Neuronal stem cell (in vitro differentiated cells): ENCODE measurements around the gene EXOC1L.

Experiments
- DNase-seq: peaks from one replicate; pipeline ENCODE4 v3.0.0-alpha.2; 2013; ENCODE audit warnings: low spot score
- H2AFZ ChIP-seq: one replicate; pipeline ENCODE4 v1.6.1; 2013; ENCODE audit warnings: mild to moderate bottlenecking, low read length, inconsistent platforms
- H2AK5ac ChIP-seq: 2 replicates; pipeline ENCODE4 v1.6.1; 2013; ENCODE audit warnings: low read depth, mild to moderate bottlenecking, inconsistent platforms, low read length, moderate library complexity, mixed read lengths
- H2BK120ac ChIP-seq: 2 replicates; pipeline ENCODE4 v1.6.1; 2013; ENCODE audit warnings: low read depth, mild to moderate bottlenecking, inconsistent platforms, low read length, moderate library complexity, mixed read lengths
- H2BK12ac ChIP-seq: one replicate; pipeline ENCODE4 v1.6.1; 2013; ENCODE audit warnings: low read length, inconsistent platforms
- H2BK15ac ChIP-seq: 2 replicates; pipeline ENCODE4 v1.6.1; 2013; ENCODE audit warnings: mild to moderate bottlenecking, low read length, inconsistent platforms, mixed read lengths
- H2BK5ac ChIP-seq: one replicate; pipeline ENCODE4 v1.6.1; 2013; ENCODE audit warnings: inconsistent platforms, mild to moderate bottlenecking, low read length, moderate library complexity
- H3K14ac ChIP-seq: one replicate; pipeline ENCODE4 v1.6.1; 2013; ENCODE audit warnings: low read length, inconsistent platforms
- H3K18ac ChIP-seq: 2 replicates; pipeline ENCODE4 v1.6.1; 2013; ENCODE audit warnings: low read length, inconsistent platforms
- H3K23ac ChIP-seq: 2 replicates; pipeline ENCODE4 v1.6.1; 2013; ENCODE audit warnings: low read depth, mild to moderate bottlenecking, mixed read lengths, low read length, inconsistent platforms; ENCODE audit not compliant: poor library complexity
- H3K27ac ChIP-seq: replicated peaks from 3 replicates; pipeline ENCODE4 v1.5.1; 2013; ENCODE audit warnings: low read length, inconsistent platforms
- H3K27me3 ChIP-seq, 3 experiments: 2 replicates each; pipeline ENCODE4 v1.6.1; 2013; ENCODE audit warnings: low read length in 3 of 3, mild to moderate bottlenecking in 2 of 3, inconsistent platforms in 1 of 3, low read depth in 1 of 3, mixed read lengths in 1 of 3, moderate library complexity in 1 of 3; ENCODE audit not compliant: control insufficient read depth in 3 of 3, insufficient read depth in 3 of 3
- H3K36me3 ChIP-seq, 2 donors: replicated peaks in 1 of 2; 2 replicates each; pipeline ENCODE4 v1.6.1; 2013; ENCODE audit warnings: low read length in 2 of 2; ENCODE audit not compliant: control insufficient read depth in 2 of 2, insufficient read depth in 2 of 2
- H3K4ac ChIP-seq: 2 replicates; pipeline ENCODE4 v1.6.1; 2013; ENCODE audit warnings: inconsistent platforms, mild to moderate bottlenecking, low read length, moderate library complexity
- H3K4me1 ChIP-seq, 2 donors: 1 replicate in 1 of 2; 2 replicates in 1 of 2; pipeline ENCODE4 v1.6.1; 2013; ENCODE audit warnings: low read length in 2 of 2, low read depth in 1 of 2; ENCODE audit not compliant: control insufficient read depth in 2 of 2, insufficient read depth in 1 of 2
- H3K4me2 ChIP-seq: one replicate; pipeline ENCODE4 v1.6.1; 2013; ENCODE audit warnings: mild to moderate bottlenecking, low read length, inconsistent platforms; ENCODE audit not compliant: insufficient read depth, poor library complexity, severe bottlenecking
- H3K4me3 ChIP-seq, 2 donors: 2 replicates each; pipeline ENCODE4 v1.5.1; 2013; ENCODE audit warnings: low read length in 2 of 2, mild to moderate bottlenecking in 2 of 2, inconsistent platforms in 1 of 2, moderate library complexity in 1 of 2
- H3K79me1 ChIP-seq: one replicate; pipeline ENCODE4 v1.6.1; 2013; ENCODE audit warnings: low read depth, mild to moderate bottlenecking, inconsistent platforms, low read length, moderate library complexity
- H3K9ac ChIP-seq: one replicate; pipeline ENCODE4 v1.6.1; 2013; ENCODE audit warnings: mild to moderate bottlenecking, low read depth, low read length, inconsistent platforms; ENCODE audit not compliant: poor library complexity
- H3K9me3 ChIP-seq, 2 donors: replicated peaks in 1 of 2; 2 replicates each; pipeline versions ENCODE3 to v1.6.1; 2013; ENCODE audit warnings: low read length in 2 of 2, mild to moderate bottlenecking in 2 of 2, inconsistent platforms in 1 of 2, low read depth in 1 of 2, mixed read lengths in 1 of 2, moderate library complexity in 1 of 2; ENCODE audit not compliant: control insufficient read depth in 2 of 2, insufficient read depth in 1 of 2
- H4K8ac ChIP-seq: one replicate; pipeline ENCODE4 v1.6.1; 2013; ENCODE audit warnings: low read depth, mild to moderate bottlenecking, inconsistent platforms, low read length, moderate library complexity
- H4K91ac ChIP-seq: one replicate; pipeline ENCODE4 v1.6.1; 2013; ENCODE audit warnings: low read length, low read depth, mild to moderate bottlenecking, inconsistent platforms; ENCODE audit not compliant: poor library complexity
- WGBS, 2 donors: extraction: QIAGEN DNeasy Blood & Tissue Kit; methylation state at CpG; one replicate each; pipeline ENCODE4 v1.1.7; 2013; ENCODE audit warnings: missing lambda C conversion rate in 2 of 2, mixed read lengths in 1 of 2; ENCODE audit not compliant: insufficient read length in 2 of 2, insufficient replicate concordance in 1 of 2; ENCODE audit errors: extremely low coverage in 2 of 2; 5-methylcytosine and 5-hydroxymethylcytosine counted together

EXOC1L gene

DNA sequence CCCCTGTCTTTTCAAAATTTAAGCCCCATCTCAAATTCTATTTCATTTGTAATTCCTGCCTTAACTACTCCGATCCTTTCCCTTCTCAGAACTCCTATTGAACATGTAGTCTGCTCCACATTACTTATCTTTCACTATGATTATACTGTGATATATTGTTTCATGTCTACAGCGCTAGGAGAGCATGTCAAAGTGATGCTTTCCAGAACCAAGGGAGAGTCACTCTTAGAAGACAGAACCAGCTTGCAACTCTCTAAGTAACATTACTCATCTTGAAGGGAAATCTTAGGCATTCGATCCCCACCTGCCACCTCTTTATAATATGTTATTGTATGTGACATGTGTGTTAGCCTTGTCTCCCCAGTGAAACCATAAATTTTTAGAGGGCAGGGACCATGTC lies 10.5 kb downstream of the EXOC1L start:
- Histone ChIP-seq H2BK120ac (no peak overlapping the region), H2BK12ac (no peak overlapping the region), H3K18ac (no peak overlapping the region), H3K14ac (no peak overlapping the region), H3K4me3 (no peak overlapping the region), H2AK5ac (no peak overlapping the region), H3K4ac (no peak overlapping the region), H3K4me2 (no peak overlapping the region), H2BK5ac (no peak overlapping the region), H3K4me1 (no peaks in the 10 kb centered on the region), H3K9ac (no peak overlapping the region), H2AFZ (no peak overlapping the region), H4K91ac (no peak overlapping the region), H3K23ac (no peak overlapping the region), H2BK15ac (no peak overlapping the region), H3K79me1 (no peaks in the 10 kb centered on the region), H3K27me3 (peaks cover 0 to 20% (median 0%) of the 10 kb centered on the region in 3 experiments), H3K36me3 (no peaks in the 10 kb centered on the region), H4K8ac (no peak overlapping the region), H3K27ac (no peak overlapping the region), H3K9me3 (no peaks in the 10 kb centered on the region)
- DNase-seq, result no peak
- no CpG with 5 or more reads among the region's 3 CpGs for WGBS, 2 donors

DNA sequence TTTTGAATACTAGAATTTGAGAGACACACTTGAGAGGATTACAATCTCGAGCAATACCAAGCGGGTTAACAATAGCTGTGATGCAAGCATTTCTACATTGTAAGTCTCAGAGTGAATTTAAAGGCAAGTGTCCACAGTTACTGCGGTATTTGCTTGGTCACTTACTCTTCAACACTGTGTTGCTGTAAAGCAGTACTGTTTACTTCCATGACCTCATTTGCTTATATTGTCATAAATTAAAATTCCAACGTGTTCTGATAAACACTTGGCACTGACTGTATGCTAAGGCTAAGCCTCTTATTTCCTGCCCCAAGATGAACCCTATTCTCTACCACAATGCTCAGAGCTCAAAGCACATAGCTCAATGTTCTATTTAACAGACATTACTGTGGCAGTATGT lies 11.1 kb downstream of the EXOC1L start:
- Histone ChIP-seq H2BK120ac (no peak overlapping the region), H3K14ac (no peak overlapping the region), H4K91ac (no peak overlapping the region), H3K79me1 (no peaks in the 10 kb centered on the region), H2BK15ac (no peak overlapping the region), H3K27ac (no peak overlapping the region), H2AFZ (no peak overlapping the region), H3K4me2 (no peak overlapping the region), H3K4ac (no peak overlapping the region), H3K36me3 (no peaks in the 10 kb centered on the region), H3K4me3 (no peak overlapping the region), H2BK12ac (no peak overlapping the region), H3K9ac (no peak overlapping the region), H3K23ac (no peak overlapping the region), H3K9me3 (no peaks in the 10 kb centered on the region), H2AK5ac (no peak overlapping the region), H3K27me3 (peaks cover 0 to 20% (median 0%) of the 10 kb centered on the region in 3 experiments), H2BK5ac (no peak overlapping the region), H3K4me1 (no peaks in the 10 kb centered on the region), H4K8ac (no peak overlapping the region), H3K18ac (no peak overlapping the region)
- DNase-seq, result no peak
- WGBS, 2 donors, result no CpG with 5 or more reads among the region's 4 CpGs

DNA sequence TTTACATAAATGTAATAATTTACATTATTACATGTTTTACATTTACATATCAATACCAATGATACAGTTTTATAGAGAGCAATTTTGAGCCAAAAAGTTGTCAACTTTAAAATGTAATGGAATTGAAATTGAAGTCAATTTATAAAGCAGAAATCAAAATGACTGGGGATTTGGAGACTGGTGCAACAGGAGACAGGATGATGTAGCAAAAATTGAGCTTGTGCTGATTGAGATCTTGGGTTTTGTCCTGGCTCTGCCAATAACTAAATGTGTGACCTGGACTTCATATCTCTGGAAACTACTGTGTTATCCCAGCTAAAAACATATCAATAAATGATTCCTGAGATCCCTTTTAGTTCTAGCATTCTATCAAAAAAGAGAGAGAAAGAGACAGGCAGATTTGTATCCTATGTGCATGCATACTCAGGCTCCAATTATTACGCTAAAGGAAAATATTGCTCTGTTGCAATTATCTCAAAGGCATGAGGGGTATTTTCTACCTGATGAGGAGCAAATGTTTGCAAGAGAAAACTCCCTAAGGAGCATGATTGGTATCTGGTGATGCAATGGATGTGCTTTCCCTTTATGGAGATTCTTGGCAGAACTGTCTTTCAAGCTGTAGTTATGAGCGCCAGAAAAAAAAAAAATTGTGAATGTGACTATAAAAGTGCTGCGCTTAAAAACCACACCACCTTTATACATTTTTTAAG lies 14.7 kb downstream of the EXOC1L start:
- WGBS, 2 donors, result no CpG with 5 or more reads among the region's 3 CpGs
- Histone ChIP-seq H2BK120ac (no peak overlapping the region), H2AFZ (no peak overlapping the region), H3K23ac (no peak overlapping the region), H3K27ac (no peak overlapping the region), H3K79me1 (no peaks in the 10 kb centered on the region), H3K4me2 (no peak overlapping the region), H3K27me3 (peaks cover 0 to 12% (median 0%) of the 10 kb centered on the region in 3 experiments), H2BK15ac (no peak overlapping the region), H4K8ac (no peak overlapping the region), H3K9ac (no peak overlapping the region), H3K4me3 (no peak overlapping the region), H3K18ac (no peak overlapping the region), H2BK5ac (no peak overlapping the region), H3K14ac (no peak overlapping the region), H3K4me1 (no peaks in the 10 kb centered on the region), H3K4ac (no peak overlapping the region), H2BK12ac (no peak overlapping the region), H2AK5ac (no peak overlapping the region), H4K91ac (no peak overlapping the region), H3K9me3 (peaks cover 3 to 6% of the 10 kb centered on the region in 2 donors), H3K36me3 (no peaks in the 10 kb centered on the region)
- DNase-seq, result no peak

DNA sequence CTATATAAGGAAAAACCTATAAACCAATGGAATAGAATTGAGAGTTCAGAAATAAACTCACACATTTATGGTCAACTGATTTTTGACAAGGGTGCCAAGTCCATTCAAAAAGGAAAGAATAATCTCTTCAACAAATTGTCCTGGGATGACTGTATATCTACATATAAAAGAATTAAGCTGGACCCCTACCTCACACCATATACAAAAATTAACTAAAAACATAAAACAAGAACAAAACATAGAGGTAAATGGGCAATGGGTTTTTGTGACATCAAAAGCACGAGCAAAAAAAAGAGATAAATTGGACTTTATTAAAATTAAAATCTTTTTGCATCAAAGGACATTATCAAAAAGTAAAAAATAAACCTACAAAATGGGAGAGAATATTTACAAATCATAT lies 18.3 kb downstream of the EXOC1L start:
- no peak overlapping the region for H3K4me3 ChIP-seq
- H4K91ac ChIP-seq, result no peak overlapping the region
- H3K18ac ChIP-seq, result no peak overlapping the region
- no peak overlapping the region for H2AFZ ChIP-seq
- H3K36me3 ChIP-seq, result no peaks in the 10 kb centered on the region
- H3K4me2 ChIP-seq, result no peak overlapping the region
- no peak overlapping the region for H2BK120ac ChIP-seq
- H2AK5ac ChIP-seq, result no peak overlapping the region
- no CpG with 5 or more reads among the region's 1 CpG for WGBS, 2 donors
- no peaks in the 10 kb centered on the region for H3K4me1 ChIP-seq
- H3K9me3 ChIP-seq, result peaks cover 3 to 11% of the 10 kb centered on the region in 2 donors
- no peak overlapping the region for H2BK5ac ChIP-seq
- no peak overlapping the region for H3K27ac ChIP-seq
- no peak overlapping the region for H2BK15ac ChIP-seq
- H3K23ac ChIP-seq, result no peak overlapping the region
- H3K4ac ChIP-seq, result no peak overlapping the region
- no peak overlapping the region for H4K8ac ChIP-seq
- no peaks in the 10 kb centered on the region for H3K79me1 ChIP-seq
- H2BK12ac ChIP-seq, result no peak overlapping the region
- H3K27me3 ChIP-seq, result no peaks in the 10 kb centered on the region
- no peak overlapping the region for H3K9ac ChIP-seq
- H3K14ac ChIP-seq, result no peak overlapping the region
- DNase-seq, result no peak
